GM20431 (cell line): ENCODE data around the gene TMIGD1.

ENCODE experiments used
- in situ Hi-C: fragments of 300-500 bp; cut with MseI, MboI; formaldehyde crosslinking; loops from one replicate; pipeline ENCODE4 v1.15.0; 2020; ENCODE audit warnings: low sequenced_read_pairs; ENCODE audit not compliant: unreplicated experiment

Gene TMIGD1

DNA sequence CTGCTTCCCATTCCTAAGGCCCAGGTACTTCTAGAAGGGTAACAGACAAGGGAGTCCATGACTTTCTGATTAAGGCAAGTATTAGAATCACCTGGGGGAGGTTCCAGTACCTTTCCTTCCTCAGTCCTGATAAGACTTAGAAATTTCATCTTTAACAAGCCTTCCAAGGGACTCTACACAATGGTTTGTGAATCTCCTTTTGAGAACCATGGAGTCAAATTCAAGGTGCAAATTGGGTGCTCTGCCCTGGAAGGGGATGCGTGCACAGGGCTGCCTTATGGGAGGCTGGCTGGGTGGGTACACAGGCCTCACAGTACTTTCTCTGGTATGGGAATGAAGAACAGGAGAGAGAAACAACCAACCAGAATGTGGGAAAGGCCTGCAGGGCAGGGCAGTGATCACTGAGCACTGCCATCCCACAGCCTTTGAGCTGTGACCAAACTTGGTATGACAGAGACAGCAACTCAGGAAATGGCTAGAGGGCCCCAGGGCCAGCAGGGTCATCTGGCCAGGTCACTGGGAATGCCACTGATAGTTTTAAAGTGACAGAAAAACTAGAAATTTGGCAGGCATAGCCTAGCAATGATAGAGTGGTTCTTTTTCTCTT, 3.6 kb upstream of the TMIGD1 start:
- in situ Hi-C loops, result loop anchor here (25.0 kb wide), 1 partner anchor 225 kb away; the partner anchor contains the start of gene NSRP1

DNA sequence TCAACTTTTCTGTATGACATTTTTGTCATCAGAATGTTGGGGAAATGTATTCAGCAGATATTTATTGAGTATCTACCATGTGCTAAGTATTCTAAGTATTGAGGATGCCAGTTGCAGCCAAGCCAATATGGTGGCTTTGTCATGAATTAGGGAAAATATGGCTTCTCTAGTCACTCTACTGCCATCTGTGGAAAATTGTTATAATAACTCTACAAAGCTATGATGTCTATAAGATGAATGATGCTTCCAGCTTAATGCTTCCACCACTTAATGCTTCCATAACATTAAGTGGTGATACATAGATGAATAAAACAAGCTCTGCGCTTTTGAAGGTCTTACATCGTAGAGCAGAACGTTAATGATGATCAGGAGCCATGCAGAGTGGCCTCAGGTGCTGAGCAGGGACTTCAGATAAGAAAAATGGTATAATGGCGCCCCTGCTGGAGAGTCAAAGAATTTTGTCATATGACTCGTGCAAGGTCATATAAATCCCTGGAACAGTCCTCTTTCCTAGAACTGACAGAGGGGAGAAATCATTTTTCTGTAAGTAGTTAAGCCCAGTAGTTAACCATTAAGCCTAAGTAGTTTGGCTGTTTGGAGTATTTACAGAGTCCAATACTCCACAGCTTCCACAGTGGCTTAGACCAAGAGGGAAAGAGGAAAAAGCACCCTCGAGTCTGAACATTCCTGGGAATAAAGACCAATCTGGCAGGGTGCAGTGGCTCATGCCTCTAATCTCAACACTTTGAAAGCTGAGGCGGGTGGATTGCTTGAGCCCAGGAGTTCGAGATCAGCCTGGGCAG, 2.7 kb upstream of the TMIGD1 start:
- in situ Hi-C loops, result loop anchor here (25.0 kb wide), 1 partner anchor 224 kb away; the partner anchor contains the start of gene NSRP1

DNA sequence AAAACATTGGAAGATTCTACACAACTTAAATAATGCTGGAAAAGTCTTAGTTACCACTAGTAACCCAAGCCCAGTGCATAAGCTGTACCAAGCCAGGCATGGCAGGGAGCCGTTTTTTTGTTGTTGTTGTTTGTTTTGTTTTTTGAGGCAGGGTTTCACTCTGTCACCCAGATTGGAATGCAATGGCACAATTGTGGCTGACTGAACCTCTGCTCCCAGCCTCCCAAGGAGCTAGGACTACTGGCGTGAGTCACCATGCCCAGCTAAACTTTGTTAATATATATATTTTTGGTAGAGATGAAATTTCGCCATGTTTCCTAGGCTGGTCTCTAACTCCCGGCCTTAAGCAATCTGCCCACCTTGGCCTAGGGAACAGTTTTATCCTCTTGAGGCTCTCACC, 564 bp upstream of the TMIGD1 start:
- in situ Hi-C loops, result loop anchor here (25.0 kb wide), 1 partner anchor 222 kb away; the partner anchor contains the start of gene NSRP1

DNA sequence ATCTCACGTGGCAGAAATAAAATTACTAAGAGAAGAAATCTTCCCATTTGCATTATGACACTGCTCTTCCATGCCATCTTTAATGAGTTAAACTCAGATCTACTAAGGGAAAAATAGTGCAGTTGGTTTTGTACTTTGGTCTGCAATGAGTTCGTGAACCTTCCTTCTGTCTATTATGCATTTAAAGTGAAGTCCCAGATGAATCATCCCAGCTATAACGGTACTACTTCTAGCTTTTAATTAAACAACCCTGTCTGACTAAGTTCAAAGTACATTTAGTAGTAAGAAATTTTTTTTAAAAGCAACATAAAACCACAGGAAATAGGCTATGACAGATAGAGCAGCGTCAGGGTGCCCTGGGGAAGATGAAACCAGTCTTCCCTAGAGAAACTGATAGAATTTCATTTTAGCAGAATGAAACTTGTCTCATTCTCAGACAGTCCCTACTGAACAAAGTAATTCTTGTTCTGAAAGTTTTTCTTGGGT, 1.8 kb downstream of the TMIGD1 start:
- in situ Hi-C loops, result loop anchor here (25.0 kb wide), 1 partner anchor 220 kb away; the partner anchor contains the start of gene NSRP1

DNA sequence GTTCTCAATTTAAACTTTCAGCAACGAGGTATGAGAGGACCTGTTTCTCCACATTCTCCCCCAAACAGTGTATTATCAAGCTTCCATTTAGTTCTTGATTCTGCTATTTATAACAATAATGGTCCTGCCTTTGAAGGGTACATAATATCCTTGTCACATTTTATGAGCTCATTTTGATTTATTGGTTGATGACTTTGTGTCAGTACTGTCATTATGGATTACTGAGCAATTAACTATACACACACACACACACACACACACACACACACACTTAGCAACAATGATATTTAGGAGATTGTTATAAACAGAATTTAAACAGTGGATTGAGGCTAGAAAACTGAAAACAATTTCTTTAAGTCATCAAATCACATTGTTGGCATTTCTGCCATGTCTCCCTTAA, 7.0 kb downstream of the TMIGD1 start:
- in situ Hi-C loops, result loop anchor here (25.0 kb wide), 1 partner anchor 215 kb away; the partner anchor contains the start of gene NSRP1

DNA sequence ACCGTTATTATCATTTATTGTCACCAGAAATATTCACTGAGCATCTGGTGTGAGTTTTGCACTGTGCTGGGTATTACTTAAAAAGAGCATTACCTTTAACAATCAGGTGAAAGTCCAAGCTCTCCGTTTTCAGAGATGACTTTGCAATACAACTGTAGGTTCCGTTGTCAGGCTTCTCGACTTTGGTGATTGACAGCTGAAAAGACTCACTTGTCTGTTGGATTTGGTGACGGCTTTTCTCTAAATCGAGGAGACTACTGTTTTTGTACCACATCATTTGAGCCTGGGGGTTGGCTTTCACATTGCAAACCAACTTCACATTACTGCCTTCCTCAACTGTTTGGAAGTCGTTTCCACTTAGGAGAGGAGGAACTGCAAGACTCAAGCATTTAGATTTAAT, 9.1 kb downstream of the TMIGD1 start:
- in situ Hi-C loops, result loop anchor here (25.0 kb wide), 1 partner anchor 212 kb away; the partner anchor contains the start of gene NSRP1

DNA sequence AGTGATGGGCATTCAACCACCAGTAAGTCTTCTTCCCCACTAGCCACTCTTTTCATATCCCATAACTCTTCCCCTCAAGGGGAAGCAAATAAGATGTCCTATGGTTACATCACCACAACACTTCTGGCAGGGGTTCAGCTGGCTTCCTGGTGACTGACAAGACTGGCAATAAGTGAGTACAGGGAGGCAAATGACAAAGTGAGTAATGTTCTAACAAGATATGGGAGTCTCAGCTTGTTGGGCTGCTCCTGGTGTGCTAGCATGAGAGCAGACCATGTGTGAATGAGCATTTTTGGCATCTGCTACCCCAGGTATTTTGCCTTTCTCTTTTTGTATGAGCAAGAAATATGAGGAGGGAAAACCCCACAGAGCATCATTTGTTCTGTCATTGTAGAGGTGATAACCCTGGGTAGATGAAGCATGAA, 9.9 kb downstream of the TMIGD1 start:
- in situ Hi-C loops, result no loop called here

DNA sequence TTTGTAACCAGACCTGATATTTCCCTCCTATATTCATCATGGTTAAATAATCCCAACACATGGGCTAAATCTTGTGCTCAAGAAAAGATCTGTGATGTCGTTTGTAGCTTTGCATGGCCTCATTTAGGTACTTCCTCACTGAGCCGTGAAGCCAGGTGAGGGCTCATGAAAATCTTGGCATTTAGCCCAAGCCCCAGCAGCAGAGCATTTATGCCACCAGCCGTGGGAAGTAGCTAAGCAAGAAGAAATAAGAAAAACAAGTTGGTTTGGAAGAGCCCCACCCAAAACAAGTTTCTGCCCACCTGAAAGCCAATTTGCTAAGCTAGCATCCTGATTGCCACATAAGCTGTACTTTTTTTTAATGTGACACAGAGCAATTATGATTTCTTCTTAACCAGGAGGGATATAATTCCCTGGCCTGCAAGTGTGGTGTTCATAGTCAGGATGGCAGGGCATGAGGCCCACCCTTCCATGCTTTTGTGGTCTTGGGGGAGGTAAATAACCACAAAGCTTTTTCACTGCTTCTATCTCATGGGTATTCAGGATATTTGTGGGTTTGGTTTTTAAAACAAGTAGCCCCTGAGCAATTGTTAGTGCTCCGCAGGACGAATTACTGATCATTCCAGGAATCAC, 10.5 kb downstream of the TMIGD1 start:
- in situ Hi-C loops, result no loop called here

DNA sequence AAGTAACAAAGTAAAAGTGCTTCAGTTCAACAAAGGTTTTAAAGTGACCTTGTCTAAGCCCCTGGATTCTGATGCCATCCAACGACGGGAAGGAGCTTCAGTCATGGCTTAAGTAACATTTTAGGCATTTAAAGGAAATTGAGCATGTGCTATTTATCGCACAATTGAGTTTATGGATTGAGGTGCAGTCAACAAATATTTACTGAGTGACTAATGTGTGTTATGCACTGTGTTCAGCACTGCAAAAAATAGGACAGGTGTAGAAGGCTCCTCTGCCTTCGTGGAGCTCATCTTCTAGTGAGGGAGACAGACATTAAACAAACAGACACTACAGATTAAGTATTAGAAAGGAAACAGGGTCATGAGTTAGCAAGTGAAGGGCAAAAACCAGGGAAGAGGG, 12.5 kb downstream of the TMIGD1 start:
- in situ Hi-C loops, result no loop called here

DNA sequence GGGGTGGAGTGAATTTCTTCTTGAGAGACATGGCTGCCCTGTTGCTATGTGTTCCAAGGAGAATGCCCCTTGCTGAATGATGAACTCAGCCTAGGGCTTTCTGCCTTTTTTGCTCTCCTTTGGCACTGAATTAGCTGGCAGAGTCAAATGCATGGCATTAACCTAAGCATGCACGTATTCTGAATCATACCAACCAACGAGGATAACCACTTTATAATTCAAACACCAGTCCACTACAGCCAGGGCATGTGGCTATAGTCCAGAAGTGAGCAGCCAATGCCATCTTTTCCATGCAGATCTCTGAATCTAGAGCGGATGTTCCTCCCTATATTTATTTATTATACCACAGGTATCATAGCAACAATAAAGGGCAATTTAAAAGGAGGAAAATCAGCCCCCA, 15.7 kb downstream of the TMIGD1 start:
- in situ Hi-C loops, result no loop called here

DNA sequence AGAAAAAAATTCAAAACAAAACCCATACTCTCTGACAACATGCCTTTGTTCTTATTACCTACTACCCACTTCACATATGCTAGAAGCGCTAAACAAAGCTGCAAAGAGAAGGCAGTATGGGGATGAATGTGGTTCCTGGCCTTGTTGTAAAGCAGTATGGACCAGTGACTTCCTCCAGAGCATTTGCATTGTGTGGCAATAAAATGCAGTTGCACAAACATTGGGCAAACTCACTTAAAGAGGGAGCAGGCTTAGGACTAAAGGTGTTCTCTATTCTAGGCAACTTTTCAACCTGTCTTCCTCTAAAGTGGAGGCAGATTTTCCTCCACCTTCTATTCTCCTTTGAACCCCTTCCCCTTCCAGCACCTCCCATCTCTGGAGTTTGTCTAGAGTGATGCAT, 17.1 kb downstream of the TMIGD1 start:
- in situ Hi-C loops, result no loop called here

DNA sequence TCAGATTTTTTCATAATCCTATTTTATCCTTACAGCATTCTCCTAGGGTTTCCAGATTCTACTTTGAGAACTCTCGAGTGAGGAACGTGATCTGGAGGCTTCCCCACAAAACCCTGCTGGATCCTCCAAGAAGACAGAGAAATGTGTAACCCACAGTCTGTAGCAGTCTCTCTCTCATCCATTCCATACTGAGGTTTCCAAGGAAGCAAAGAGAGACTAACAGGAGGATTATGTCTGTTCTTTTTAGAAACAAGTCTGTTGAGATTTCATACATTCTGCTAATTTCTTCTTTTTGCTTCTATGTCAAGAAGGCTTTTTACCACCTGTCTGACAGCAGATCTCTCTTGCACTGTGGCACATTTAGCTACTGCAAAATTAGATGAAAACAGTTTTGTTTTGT, 18.8 kb downstream of the TMIGD1 start:
- in situ Hi-C loops, result no loop called here

DNA sequence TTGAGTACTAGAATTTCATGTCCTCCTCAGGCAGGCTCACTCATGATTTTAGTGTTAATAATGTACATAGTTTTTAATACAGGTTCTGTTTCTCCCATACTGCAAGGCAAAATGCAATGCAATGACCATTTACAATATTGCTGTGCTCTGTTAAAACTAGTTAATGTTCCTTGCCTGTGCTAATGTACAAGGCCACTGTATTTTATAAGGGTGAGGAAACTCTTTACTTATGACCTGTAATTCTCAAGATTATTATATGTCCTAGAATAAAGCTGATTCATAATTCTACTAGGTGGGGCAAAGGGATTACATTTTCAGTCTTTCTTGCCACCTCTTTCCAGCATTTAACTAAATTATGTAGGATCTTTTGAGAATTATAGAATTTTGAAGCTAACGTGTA, 19.4 kb downstream of the TMIGD1 start:
- in situ Hi-C loops, result no loop called here

DNA sequence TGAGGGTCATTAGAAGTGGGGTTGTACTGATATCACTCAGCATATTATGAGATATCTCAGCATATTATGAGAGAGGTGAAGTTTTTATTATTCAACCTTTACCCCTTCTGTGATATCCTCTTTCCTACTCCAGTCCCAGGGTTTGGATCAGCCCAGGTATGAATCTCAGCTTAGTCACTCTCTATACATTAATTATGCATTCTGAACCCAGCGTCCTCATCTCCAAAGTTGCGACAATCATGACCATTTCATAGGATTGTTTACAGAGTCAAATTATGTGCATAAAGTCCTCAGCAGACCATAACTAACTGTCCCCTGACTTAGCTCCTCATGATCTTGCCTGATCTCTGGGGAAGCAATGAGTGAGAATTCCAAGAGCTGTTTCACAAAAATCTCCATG, 21.6 kb downstream of the TMIGD1 start:
- in situ Hi-C loops, result no loop called here

DNA sequence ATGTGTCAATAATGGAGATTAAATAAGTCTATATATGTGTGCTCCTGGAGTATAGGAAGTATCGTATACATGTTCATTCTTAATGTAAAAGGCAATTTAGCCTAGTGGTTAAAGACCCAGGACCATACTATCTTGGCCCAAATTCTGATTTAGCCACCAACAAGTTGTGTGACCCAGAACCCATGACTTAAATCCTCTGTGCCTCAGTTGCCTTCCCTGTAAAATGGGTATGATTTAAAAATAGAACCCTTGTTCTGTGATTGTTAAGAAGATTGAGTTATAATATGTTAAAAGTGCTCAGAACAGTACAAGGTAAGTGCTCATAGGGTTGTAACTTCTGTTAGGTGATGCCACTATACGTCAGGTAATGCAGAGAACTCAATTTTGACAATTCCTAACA, 23.3 kb downstream of the TMIGD1 start:
- in situ Hi-C loops, result no loop called here

DNA sequence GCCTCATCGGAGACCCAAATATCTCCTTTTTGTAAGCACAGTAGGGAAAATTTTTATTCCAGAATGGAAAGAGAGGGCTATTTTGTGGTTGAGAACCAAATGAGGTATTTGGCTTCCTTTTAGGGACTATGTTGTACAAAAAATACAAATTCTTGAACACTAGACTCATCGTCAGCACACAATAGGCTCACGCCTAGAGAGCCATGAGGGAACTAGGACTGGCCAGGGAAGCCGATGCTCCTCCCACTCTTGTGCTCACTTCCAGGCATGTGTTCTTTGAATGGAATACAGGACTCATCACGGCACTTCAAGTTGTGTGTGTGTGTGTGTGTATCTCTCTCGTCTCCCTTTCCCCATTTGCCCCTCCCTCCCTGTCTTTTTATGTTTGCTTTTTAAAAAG, 24.3 kb downstream of the TMIGD1 start:
- in situ Hi-C loops, result no loop called here

DNA sequence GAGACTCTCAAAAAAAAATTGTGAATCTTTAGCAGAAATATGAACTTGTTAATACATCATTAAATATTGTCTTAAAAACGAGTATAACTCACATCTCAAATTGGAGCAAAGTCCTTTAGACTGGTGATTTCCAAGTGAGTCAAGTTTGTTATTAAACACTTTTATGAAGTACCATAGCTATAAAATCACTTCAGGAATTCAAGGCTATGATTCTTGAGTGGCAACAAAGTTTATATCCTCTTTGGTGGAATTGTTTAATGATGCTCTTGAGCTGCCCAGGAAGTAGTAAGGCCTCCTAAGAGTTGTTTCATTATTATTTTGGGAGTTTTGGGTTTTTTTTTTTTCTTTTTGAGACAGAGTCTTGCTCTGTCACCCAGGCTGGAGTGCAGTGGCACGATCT, 25.5 kb downstream of the TMIGD1 start:
- in situ Hi-C loops, result no loop called here

DNA sequence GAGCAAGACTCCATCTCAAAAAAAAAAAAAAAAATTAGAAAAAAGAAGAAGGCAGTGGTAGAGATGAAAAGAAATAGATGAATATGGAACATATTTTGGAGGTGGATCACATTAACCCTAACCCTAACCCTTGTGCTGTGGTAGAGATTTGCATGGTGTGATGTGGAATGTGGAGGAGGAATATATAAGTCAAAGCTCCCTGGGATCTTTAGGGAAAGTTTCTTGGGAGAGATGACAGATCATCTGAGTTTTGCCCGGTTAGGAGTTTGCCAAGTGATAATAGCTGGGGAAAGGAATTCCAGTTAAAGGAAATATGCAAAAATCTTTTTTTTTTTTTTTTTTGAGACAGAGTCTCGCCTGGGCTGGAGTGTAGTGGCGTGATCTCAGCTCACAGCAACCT, 29.1 kb downstream of the TMIGD1 start:
- in situ Hi-C loops, result no loop called here

DNA sequence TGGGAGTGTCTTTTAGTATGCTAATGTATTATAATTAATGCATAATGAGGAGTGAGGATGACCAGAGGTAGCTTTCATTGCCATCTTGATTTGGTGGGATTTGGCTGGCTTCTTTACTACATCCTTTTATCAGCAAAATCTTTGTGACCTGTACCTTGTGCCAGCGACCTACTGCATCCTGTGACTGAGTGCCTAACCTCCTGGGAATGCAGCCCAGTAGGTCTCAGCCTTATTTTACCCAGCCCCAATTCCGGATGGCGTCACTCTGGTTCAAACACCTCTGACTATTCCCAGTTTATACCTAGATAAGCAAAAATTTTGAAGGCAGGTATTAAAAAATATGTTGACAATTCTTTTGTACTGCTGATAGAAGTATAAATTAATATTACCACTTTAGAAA, 31.6 kb downstream of the TMIGD1 start:
- in situ Hi-C loops, result no loop called here

DNA sequence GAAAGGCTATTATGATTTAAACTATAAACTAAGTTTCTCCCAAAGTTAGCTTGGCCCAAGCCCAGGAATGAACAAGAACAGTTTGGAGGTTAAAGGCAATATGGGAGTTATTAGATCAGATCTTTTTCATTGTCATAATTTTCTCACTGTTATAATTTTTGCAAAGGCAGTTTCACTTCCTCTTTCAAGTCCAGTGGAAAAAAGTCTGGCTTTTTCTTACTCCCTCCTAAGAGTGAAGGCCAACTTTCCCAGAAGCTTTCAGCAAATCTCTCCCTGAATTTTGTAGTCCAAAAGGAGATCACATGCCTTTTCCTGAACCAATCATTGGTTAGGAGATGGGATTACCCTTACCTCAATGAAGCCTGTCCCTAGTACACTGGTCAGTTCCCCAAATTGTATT, 33.0 kb downstream of the TMIGD1 start:
- in situ Hi-C loops, result no loop called here

DNA sequence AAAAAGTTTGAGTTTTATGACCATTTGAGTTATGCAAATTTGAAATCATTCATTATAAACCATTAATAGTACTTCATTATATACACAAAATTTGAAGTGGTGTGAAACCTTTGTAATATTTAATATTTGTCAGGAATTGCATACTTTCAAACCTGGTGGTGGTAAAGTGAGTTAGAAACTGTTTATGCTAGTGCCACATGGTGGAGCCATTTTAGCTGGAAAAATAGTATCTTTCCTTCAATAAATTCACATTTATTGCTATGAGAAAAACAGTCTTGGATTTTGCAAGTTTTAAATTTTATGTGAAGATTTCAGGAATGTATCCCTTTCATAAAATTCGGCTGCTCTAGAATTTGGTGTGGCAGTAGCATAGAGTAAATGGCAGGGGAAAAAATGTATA, 34.9 kb downstream of the TMIGD1 start:
- in situ Hi-C loops, result no loop called here
